HG02571 (cell line): ENCODE results near the gene GMDS.

Experiments used
- ATAC-seq: cut with Tn5 transposase; IDR thresholded peaks from one replicate; pipeline ENCODE4 v1.9.1; 2021; ENCODE audit warnings: mild to moderate bottlenecking, moderate library complexity; ENCODE audit not compliant: unreplicated experiment

The GMDS gene

DNA sequence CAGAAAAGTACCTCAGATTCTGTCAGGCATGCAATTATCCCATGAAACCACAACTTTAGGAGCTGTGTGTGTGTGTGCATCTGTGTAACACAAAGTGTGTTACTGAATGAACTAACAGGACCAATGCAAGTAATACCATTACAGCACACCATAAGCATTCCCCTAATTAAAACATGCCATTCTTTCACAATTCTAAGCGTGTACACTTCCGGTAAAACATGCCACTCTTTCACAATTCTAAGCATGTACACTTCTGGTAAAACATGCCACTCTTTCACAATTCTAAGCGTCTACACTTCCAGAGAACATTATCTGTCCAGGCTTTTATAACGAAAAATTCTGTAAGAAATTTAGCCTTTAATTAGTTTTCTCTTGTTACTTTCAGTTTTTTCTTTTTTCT lies 238.2 kb downstream of the GMDS start:
- no peak for ATAC-seq

DNA sequence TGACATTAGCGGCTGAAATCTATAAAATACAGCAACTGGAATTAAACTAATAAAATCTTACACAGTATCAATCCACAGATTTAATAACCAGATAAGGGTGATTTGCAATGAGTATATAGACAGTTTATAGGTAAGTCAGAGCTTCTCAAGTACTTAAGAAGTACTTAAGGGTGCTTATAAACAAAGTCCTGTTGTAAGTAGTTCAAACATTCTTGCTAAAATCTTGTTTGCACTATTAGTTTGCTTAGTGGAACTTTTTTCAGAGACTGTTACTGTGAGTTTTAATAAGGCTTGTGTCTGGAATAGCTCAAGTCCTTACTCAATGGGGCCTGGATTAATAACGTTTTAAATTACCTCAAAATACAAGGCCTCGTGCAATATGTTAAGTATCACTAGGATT lies 240.5 kb downstream of the GMDS start:
- ATAC-seq, result no peak

DNA sequence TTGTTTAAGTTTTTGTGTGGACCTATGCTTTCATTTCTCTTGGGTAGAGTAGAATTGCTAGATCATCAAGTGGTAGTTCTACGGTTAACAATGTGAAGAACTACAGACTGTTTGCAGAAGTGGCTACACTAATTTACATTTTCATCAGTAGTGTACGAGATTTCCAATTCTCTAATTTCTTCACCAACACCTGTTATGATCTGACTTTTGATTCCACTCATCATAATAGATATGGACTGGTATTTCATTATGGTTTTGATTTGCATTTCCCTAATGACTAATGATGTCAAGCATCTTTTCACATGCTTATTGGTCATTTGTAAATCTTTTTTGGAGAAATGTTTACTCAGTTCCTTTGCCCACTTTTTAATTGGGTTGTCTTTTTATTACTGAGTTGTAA lies 244.4 kb downstream of the GMDS start:
- no peak for ATAC-seq

DNA sequence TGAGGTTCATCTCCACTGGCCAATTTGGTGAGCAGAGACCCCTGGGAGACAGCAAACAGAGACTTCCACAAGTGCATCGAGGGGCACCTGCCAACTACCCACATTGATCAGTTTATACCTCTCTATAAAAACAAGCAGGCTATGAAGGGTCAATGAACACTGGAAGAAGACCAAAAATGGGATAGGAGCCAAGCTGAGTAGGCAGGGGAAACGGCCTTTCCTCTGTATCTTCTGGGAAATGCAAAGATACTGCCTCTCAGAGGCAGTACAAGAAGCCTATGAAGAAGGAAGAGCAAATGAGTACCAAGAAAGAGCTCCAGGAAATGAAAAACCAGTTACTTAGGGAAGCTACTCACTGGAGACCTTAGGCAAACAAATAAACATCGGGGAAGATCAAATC lies 247.7 kb downstream of the GMDS start:
- ATAC-seq, result no peak

DNA sequence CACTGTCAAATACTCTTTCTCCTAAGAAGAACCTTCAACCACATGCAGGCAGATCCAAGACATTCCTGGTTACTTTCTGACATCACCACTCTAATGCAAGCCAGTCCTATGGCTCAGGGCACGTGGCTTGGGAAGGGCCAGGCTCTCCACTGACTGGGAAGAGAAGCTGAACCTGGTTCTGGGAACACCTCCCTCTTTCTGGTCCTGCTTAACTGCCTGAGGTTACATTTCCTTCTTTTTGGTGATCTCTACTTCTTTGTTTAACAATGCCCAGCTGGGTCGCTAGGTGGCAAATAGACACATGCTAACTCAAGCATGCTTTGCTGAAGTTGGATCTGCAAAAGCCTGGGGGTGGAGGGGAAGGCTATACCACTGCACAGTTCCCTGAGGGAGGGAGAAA lies 249.8 kb downstream of the GMDS start:
- no peak for ATAC-seq

DNA sequence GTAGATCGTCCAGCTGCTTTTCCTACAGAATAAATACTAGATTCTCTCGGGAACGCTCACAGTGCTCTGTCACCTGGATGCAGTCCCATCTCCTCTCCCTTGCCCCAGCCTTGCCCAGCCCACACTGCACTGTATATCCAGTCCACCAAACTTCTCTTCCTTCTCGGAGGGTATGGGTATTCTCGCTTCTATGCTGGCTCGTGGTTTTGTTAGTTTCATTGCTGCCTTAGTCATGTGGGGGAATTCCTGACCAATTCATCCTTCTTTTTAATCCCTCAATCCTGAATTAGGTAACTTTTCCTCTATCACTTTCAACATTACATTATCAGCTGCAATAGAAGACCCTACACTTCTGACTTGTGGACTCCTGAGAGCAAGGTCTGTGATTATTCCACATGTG lies 252.4 kb downstream of the GMDS start:
- ATAC-seq, result no peak

DNA sequence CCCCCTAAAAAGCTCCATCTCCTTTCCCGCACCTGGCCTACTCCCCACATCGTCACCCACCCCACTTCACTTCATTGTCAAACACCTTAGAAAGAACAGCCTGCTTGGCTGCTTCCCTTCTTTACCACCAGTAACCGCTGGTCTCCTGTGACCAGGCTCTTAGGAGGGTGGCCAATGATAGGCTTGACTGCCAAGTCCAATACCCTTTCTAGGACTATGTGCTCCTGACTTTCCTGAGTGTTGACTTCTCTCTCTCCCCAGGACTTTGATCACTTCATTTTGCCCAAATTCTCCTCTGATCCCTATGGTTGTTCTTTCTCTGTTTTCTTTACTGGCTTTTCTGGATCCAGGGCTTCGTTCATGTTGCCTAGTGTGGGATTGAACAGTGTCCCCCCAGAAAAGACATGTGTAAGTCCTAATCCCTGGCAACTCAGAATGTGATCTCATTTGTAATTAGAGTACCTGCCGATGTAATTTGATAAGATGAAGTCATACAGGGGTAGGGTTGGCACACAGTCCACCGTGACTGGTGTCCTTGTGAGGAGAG lies 254.0 kb downstream of the GMDS start:
- ATAC-seq, result no peak

DNA sequence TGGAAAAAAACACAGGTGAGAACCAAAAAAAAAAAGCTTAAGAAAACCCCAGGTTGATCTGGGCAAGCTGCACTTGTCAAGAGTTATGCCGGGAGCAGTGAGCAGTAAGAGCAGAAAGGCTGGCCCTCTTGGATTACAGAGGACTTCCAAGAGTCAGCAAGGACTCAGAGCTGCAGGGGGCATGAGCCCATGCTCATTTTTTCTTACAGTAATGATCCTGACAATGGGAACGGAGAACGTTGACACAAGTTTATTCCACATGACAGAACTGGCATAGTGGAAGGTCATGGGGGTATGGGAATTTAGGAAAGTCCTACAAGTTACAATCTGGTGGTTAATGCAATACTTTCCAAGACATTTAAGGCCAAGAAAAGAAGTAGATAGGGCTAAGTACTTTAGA lies 256.6 kb downstream of the GMDS start:
- ATAC-seq, result no peak

DNA sequence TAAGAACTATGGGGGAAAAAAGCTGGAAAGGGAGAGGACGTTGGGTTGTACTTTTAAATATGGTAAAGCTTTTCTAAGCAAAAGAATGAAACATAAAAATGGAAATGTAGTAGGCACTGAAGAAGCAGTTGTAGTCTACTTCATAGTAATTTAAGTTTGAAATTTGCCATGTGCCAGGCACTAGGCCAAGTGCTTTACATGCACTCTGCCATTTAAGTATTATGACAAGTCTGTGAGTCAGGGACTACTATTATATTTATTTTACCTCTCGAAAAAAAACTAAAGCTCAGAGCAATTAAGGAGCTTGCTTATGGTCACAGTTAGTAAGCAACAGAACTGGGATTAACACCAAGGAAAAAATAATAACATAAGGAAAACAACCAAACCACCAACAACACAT lies 257.8 kb downstream of the GMDS start:
- ATAC-seq, result no peak

DNA sequence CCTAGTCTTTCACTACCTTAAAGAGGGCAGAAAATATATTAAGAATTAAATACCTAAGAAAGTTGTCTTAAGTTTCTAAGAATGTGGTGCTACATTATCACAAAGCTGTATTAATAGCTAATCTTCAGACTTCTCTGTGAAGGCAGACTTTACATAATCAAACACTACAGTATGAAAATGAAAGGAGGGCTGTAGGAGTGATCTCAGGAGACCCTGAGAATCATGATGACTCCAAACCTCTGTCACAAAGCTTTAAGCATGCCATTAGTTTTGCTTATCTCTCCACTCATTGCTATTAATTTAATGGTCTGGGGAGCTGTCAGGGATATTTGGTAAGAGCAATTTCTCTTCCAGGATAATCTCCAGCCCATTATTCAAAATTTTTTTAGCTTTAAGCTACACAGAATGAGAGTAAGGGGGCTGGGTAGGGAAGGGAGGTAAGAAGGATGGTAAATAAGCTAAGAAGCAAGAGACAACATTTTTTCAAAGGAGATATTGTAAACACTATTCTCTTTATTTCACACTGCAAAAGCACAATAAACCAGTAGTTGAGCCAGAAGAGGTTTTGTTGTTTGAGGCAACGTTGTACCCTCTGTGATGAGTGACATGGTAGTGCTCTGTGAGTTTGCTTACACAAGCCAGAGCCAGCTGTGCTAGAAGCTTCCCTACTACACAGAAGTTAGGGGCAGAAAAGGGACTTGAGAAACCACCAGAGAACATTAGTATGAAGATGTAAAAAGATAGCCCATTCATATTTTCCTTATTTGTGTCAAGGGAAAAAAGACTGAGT lies 258.8 kb downstream of the GMDS start:
- no peak for ATAC-seq

DNA sequence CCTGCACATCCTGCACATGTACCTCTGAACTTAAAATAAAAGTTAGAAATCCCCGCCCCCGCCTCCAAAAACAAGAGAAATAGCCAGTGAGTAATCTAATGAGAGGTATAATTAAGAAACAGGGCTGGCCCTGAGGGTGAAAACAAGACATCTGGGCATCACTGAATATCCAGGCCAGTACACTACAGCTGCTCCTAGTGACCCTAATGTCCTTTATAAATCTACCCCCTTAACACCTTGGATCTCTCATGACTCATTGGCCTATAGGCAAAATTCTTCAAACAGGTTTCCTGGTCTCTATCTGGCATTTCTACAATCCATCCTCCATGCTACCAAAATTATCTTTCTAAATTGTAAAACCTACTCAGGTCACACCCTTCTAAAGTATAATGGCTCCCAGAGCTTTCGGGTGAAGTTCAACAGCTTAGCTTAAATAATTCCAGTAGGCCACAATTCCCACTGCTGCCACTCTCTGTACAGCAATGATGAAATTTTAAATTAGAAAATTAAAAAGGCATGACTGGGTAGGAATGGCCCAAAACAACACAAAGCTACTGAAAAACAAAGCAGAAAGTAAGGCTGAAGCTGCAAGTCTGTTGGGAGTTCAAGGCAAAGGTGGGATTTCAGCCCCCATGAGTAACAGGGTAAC lies 260.9 kb downstream of the GMDS start:
- ATAC-seq, result no peak

DNA sequence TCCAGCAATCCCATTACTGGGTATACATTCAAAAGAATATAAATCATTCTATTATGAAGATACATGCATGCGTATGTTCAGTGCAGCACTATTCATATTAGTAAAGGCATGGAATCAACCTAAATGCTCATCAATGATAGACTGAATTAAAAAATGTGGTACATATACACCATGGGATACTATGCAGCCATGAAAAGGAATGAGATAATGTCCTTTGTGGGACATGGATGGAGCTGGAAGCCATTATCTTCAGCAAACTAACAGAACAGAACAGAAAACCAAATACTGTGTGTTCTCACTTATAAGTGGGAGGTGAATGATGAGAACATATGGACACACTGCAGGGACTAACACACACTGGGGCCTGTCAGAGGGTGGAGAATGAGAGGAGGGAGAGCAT lies 261.6 kb downstream of the GMDS start:
- ATAC-seq, result no peak

DNA sequence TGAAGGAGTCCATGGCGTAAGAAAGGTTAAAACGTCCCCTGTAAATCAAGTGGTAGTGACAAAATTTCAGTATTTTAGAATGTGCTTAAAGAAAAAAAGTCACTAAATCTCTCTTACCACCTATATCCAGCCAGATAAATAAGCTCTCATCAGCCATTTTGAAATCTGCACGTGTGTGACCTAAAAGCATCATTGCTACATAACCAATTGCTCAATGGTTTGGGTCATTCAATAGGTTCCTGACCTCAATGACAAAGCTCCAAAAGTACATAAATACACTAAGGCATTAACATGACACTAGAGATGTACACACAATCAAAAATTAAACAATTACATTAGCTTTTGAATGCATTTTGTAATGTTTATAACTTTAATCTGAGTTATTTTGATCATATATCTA lies 272.4 kb downstream of the GMDS start:
- ATAC-seq, result no peak

DNA sequence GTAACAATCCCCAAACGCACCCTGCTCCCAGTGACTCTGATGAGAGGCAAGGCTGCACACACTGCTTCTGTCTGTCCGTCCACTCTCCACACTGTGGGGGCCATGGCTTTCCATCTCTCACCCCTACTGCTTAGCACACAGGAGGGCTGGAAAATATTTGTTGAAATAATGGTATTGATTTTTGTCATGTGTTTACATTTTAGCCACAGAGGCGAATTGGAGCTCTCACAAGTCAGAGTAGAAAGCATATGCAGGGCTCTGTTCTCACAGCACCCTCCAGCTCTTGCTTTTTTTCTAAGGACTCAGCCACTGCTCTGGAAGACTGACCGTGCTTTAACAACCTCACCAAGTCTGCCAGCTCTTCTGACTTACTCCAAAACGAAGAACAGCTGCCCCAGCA lies 273.8 kb downstream of the GMDS start:
- no peak for ATAC-seq

DNA sequence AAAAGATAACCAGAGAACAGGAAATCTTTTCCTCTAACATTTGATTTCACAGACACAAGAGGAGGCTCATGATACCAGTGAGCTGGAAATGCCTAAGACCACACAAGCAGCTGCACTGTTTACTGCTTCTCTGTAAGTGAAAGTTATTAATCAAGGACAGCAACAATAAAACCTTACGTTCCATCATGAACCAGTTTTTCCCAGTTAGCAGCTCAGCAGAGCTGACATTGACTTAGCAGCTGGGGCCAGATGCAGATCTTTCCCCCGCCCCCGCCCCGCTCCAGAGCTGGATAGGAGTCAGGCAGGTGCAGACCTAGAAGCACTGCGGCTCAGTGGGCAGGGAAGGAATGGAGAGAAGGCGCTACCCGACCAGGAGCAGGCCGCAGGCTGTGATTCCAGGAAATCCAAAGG lies 275.2 kb downstream of the GMDS start:
- ATAC-seq, result no peak

DNA sequence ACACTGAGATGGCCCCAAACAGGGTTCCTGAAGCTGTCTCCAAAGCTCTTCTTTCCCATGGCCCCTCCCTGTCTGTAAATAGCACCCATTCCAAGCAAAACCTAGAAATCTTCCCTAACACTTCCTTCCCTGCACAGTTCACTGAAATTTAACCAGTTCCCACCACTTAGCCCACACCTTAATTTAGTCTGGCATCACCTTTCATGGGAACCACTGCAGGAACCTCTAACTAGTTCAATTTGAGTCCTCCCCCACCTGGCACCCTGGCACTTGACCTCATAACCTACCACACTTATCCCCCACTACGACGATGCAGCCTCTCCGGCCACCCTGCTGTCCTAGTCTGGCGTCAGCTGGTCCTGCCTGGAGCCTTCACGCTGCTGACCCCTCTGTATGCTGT lies 278.7 kb downstream of the GMDS start:
- no peak for ATAC-seq

DNA sequence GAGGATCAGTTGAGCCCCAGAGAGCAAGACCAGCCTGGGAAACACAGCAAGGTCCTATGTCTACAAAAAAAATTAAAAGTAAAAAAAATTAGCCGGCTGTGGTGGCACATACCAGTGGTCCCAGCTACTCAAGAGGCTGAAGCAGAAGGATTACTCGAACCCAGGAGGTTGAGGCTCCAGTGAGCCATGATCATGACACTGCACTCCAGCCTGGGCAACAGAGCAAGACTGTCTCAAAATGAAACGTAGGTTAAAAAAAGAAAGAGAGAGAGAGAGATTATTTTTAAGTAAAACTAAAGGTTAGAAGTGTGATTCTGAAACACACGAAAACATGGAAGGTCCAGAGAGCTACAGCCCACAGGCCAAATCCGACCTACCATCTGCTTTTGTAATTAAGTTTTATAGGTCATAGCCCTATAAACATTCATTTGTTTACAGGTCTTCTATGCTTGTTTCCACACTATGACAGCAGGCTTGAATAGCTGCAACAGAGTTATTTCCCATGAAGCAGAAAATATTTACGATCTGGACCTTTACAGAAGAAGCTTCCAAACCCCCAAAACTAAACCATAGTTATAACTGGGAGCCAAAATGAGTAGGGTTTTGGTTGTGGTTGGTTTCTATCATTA lies 279.7 kb downstream of the GMDS start:
- no peak for ATAC-seq

DNA sequence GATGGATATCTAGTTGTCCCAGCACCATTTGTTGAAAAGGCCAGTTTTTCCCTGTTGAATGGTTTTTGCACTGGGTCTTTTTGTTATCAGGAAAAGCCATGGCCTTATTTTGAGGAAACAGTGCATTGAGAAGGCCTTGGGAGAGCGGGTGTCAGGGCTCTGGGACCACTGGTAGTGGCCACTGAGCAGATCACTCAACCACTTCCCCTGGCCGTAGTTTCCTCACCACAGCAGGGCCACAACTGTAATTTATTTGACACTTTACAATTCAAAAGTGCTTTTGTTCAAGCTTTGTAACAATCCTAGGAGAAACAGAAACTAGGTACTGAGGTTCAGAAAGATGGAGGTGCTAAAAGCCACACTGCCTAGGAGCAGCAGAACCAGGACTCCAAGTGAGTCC lies 281.8 kb downstream of the GMDS start:
- no peak for ATAC-seq

DNA sequence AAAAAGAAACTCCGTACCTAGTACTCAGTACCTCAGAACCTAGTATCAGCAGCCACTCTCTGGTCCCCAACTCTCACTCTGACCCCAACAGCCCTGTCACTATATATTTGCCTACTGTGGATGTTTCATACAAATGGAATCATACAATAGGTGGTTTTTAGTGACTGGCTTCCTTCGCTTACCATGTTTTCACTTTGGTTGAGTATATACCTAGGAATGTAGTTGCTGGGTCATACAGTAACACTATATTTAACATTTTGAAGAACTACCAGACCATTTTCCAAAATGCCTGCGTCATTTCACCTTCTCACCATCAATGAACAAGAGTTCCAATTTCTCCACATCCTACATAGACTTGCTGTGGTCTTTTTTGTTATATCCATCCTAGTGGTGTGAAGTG lies 283.2 kb downstream of the GMDS start:
- no peak for ATAC-seq

DNA sequence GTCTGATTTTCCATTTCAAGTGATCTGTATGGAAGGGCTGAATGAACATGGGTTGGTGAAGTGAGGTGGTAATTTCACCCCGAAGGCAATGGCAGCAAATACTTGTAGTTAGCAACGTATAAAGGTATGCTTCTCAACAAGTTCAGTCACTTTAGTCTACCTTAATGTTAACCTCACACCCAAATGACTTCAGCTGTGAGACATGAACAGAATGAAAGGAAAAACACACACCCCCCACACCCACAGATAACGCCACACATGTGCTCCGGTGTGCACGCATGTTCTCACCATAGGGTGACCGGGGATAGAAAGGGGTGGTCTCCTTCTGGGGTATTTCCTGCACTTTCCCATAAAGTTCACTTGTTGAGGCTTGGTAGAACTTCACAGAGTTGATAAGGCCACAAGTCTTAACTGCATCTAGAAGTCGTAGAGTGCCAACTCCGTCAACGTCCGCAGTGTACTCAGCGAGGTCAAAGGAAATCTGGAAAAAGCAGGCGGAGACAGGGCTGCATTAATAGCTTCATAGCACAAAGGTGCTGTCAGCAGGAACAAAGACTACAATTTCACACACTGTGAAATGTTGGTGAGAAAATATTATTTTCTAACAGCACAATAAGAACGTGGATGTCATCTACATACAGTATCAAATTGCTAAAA lies 284.8 kb downstream of the GMDS start:
- no peak for ATAC-seq

DNA sequence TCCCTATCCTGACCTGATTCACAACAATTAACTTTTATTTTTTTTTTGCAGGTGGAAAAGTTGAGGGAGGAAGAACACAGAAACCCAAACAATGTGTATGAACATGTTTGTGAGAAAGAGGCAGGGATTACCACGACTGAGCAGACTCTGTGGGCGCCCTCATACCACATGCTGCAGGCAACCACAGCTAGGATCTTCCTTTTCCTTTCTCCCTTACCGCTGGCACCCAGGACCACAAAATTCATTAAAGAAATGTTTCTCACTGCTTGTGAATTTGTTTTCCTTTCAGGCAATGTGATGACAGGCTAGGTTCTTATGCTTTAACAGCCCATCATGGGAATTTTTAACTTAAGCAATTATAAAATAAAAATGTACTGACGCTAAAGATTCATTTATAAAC lies 287.1 kb downstream of the GMDS start:
- ATAC-seq, result no peak

DNA sequence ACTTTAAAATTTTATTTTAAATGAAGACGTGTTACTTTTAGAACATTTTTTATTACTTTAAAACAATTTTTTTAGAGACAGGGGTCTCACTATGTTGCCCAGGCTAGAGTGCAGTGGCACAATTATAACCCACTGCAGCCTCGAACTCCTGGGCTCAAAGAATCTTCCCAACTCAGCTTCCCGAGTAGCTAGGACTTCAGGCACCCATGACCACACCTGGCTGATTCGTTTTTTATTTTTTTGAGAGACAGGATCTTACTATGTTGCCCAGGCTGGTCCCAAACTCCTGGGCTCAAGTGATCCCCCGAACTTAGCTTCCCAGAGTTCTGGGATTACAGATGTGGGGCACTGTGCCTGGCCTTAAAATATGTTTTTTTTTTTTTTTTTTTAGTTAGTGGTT lies 287.7 kb downstream of the GMDS start:
- ATAC-seq, result no peak
